Measurements from ENCODE around the gene OFD1. TPM values are rescaled to one million over a fixed set of nuclear protein-coding genes. Genes with fewer than 3 reads are reported as not detected.

The OFD1 gene
- polyA plus RNA-seq, 1 experiment: 14.1 TPM

GRCh38 chrX:13750812-13751211 lies 16.3 kb downstream of the OFD1 start:
- H3K27ac ChIP-seq (ENCODE audit: low read depth, low read length): no peak overlapping the region
- ChIA-PET POLR2A (no interaction called here), CTCF (interaction anchor here (0.6 to 3.7 kb wide), 8 partner anchors 11 to 1552 kb away, joined by 3 to 19 read pairs (median 4); no protein-coding TSS in a partner anchor)
- DNase-seq (ENCODE audit: low read depth, low spot score): no peak
- H3K9me3 ChIP-seq (ENCODE audit: control insufficient read depth, insufficient read depth, low read length): no peaks in the 10 kb centered on the region
- H3K27me3 ChIP-seq (ENCODE audit: control insufficient read depth, insufficient read depth, low read length): no peaks in the 10 kb centered on the region
- no peak for TF ChIP-seq CTCF (IDR thresholded peaks at IDR 0.05; ENCODE audit: low read depth, low read length)
- no peak overlapping the region for H3K4me3 ChIP-seq (ENCODE audit: low read depth, low read length)

- DNase-seq (ENCODE audit: low read depth, low spot score): no peak
- ChIA-PET CTCF (interaction anchor here (1.8 to 3.7 kb wide), 2 partner anchors 93 to 245 kb away, joined by 4 to 19 read pairs; no protein-coding TSS in a partner anchor), POLR2A (no interaction called here)
- Histone ChIP-seq H3K4me3 (ENCODE audit: low read depth, low read length) (no peak overlapping the region), H3K9me3 (ENCODE audit: control insufficient read depth, insufficient read depth, low read length) (no peaks in the 10 kb centered on the region), H3K27ac (ENCODE audit: low read depth, low read length) (no peak overlapping the region), H3K27me3 (ENCODE audit: control insufficient read depth, insufficient read depth, low read length) (no peaks in the 10 kb centered on the region)
- TF ChIP-seq CTCF (IDR thresholded peaks at IDR 0.05; ENCODE audit: low read depth, low read length): no peak
Measured at GRCh38 chrX:13752141-13752540, 17.6 kb downstream of the OFD1 start.

GRCh38 chrX:13752646-13753045 lies 18.1 kb downstream of the OFD1 start:
- CTCF ChIA-PET: interaction anchor here (1.2 to 3.7 kb wide), 3 partner anchors 10 to 246 kb away, joined by 3 to 19 read pairs (median 4); no protein-coding TSS in a partner anchor
- DNase-seq (ENCODE audit: low read depth, low spot score): no peak

GRCh38 chrX:13754765-13755164 lies 20.2 kb downstream of the OFD1 start:
- Histone ChIP-seq H3K27ac (ENCODE audit: low read depth, low read length) (no peak overlapping the region), H3K27me3 (ENCODE audit: control insufficient read depth, insufficient read depth, low read length) (no peaks in the 10 kb centered on the region), H3K9me3 (ENCODE audit: control insufficient read depth, insufficient read depth, low read length) (no peaks in the 10 kb centered on the region), H3K4me3 (ENCODE audit: low read depth, low read length) (no peak overlapping the region)
- no peak for TF ChIP-seq CTCF (IDR thresholded peaks at IDR 0.05; ENCODE audit: low read depth, low read length)
- ChIA-PET CTCF (no interaction called here), POLR2A (no interaction called here)
- no peak for DNase-seq (ENCODE audit: low read depth, low spot score)

More at GRCh38 chrX:13752646-13753045, 18.1 kb downstream of the OFD1 start:
- no peak overlapping the region for H3K27ac ChIP-seq (ENCODE audit: low read depth, low read length)
- no peaks in the 10 kb centered on the region for H3K9me3 ChIP-seq (ENCODE audit: control insufficient read depth, insufficient read depth, low read length)
- no peaks in the 10 kb centered on the region for H3K27me3 ChIP-seq (ENCODE audit: control insufficient read depth, insufficient read depth, low read length)
- POLR2A ChIA-PET: no interaction called here
- no peak overlapping the region for H3K4me3 ChIP-seq (ENCODE audit: low read depth, low read length)
- no peak for TF ChIP-seq CTCF (IDR thresholded peaks at IDR 0.05; ENCODE audit: low read depth, low read length)

GRCh38 chrX:13755254-13755653 lies 20.7 kb downstream of the OFD1 start:
- POLR2A ChIA-PET: no interaction called here
- Histone ChIP-seq H3K27ac (ENCODE audit: low read depth, low read length) (no peak overlapping the region), H3K4me3 (ENCODE audit: low read depth, low read length) (no peak overlapping the region), H3K27me3 (ENCODE audit: control insufficient read depth, insufficient read depth, low read length) (no peaks in the 10 kb centered on the region), H3K9me3 (ENCODE audit: control insufficient read depth, insufficient read depth, low read length) (no peaks in the 10 kb centered on the region)
- no peak for TF ChIP-seq CTCF (IDR thresholded peaks at IDR 0.05; ENCODE audit: low read depth, low read length)
- CTCF ChIA-PET: no interaction called here
- DNase-seq (ENCODE audit: low read depth, low spot score): no peak

All from AG04450 (cell line).